ENCODE data around the gene MAPKAPK2.

The MAPKAPK2 gene

GRCh38 chr1:206703661-206704060 is 19.0 kb downstream of the MAPKAPK2 start:
- no peak for DNase-seq (ENCODE audit: low spot score)

- no peak for DNase-seq (ENCODE audit: low spot score)
These were observed 19.5 kb downstream of the MAPKAPK2 start for GRCh38 chr1:206704226-206704625.

- DNase-seq (ENCODE audit: low spot score): no peak
These were observed 20.5 kb downstream of the MAPKAPK2 start for GRCh38 chr1:206705191-206705590.

GRCh38 chr1:206705726-206706297 is 21.1 kb downstream of the MAPKAPK2 start:
- DNase-seq (ENCODE audit: low spot score): no peak

- DNase-seq (ENCODE audit: low spot score): no peak
These were observed 21.6 kb downstream of the MAPKAPK2 start for GRCh38 chr1:206706298-206706791.

- DNase-seq (ENCODE audit: low spot score): no peak
These were observed 22.2 kb downstream of the MAPKAPK2 start for GRCh38 chr1:206706806-206707366.

GRCh38 chr1:206708058-206708457 is 23.4 kb downstream of the MAPKAPK2 start:
- DNase-seq (ENCODE audit: low spot score): no peak

- DNase-seq (ENCODE audit: low spot score): no peak
These were observed 24.2 kb downstream of the MAPKAPK2 start for GRCh38 chr1:206708882-206709281.

- DNase-seq (ENCODE audit: low spot score): no peak
These were observed 24.6 kb downstream of the MAPKAPK2 start for GRCh38 chr1:206709322-206709721.

- DNase-seq (ENCODE audit: low spot score): no peak
These were observed 25.2 kb downstream of the MAPKAPK2 start for GRCh38 chr1:206709772-206710459.

- no peak for DNase-seq (ENCODE audit: low spot score)
These were observed 25.7 kb downstream of the MAPKAPK2 start for GRCh38 chr1:206710460-206710823.

- DNase-seq (ENCODE audit: low spot score): no peak
These were observed 28.4 kb downstream of the MAPKAPK2 start for GRCh38 chr1:206713070-206713469.

- DNase-seq (ENCODE audit: low spot score): no peak
These were observed 29.2 kb downstream of the MAPKAPK2 start for GRCh38 chr1:206713910-206714312.

GRCh38 chr1:206714331-206715058 is 29.8 kb downstream of the MAPKAPK2 start:
- DNase-seq (ENCODE audit: low spot score): no peak

- DNase-seq (ENCODE audit: low spot score): no peak
These were observed 30.4 kb downstream of the MAPKAPK2 start for GRCh38 chr1:206715120-206715519.

GRCh38 chr1:206715552-206716158 is 30.9 kb downstream of the MAPKAPK2 start:
- no peak for DNase-seq (ENCODE audit: low spot score)

- no peak for DNase-seq (ENCODE audit: low spot score)
These were observed 31.6 kb downstream of the MAPKAPK2 start for GRCh38 chr1:206716159-206716869.

GRCh38 chr1:206716870-206717673 is 32.4 kb downstream of the MAPKAPK2 start:
- DNase-seq (ENCODE audit: low spot score): no peak

GRCh38 chr1:206717674-206717989 is 32.9 kb downstream of the MAPKAPK2 start:
- DNase-seq (ENCODE audit: low spot score): no peak

- no peak for DNase-seq (ENCODE audit: low spot score)
These were observed 34.6 kb downstream of the MAPKAPK2 start for GRCh38 chr1:206719169-206719839.

GRCh38 chr1:206721454-206721853 is 36.7 kb downstream of the MAPKAPK2 start:
- DNase-seq (ENCODE audit: low spot score): no peak

Measured in HuH-7 (cell line).